Hippocampal formation (tissue), 2 donors: ENCODE data around the gene TMEM250.
A peak's percentile ranks its signal among the peaks of the same experiment; 100 is the strongest.

Experiments
- DNase-seq, 2 donors: peaks; one replicate each; lab custom pipeline; 2025; lab: John Stamatoyannopoulos, UW

Gene TMEM250

GRCh38 chr9:136093995-136094881 lies 24.4 kb downstream of the TMEM250 start:
- peak in 1 of 2 donors; percentile 27 for DNase-seq

GRCh38 chr9:136093346-136093986 lies 25.2 kb downstream of the TMEM250 start:
- DNase-seq, result no peak

DNA sequence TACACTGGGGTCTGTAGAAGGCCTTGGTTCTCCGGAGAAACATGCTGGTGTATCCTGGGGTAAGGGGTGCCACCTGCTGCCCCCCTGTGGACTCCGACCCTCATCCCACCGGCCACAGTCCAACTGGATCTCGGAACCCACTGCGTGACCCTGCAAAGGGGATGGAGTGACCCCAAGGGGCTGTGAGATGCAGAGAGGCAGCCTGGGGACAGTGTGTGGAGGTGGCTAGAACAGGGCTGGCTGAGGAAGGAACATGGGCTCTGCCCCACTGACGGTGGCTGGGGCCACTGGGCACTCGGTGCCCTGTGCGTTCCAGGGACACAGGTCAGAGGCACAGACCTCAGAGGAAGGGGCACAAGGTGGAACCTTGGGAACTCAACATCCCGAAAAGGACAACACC lies 25.9 kb downstream of the TMEM250 start:
- no peak for DNase-seq

- no peak for DNase-seq
Measured at GRCh38 chr9:136092353-136092650, 26.4 kb downstream of the TMEM250 start.

GRCh38 chr9:136091582-136092352 lies 26.9 kb downstream of the TMEM250 start:
- DNase-seq, result no peak

DNA sequence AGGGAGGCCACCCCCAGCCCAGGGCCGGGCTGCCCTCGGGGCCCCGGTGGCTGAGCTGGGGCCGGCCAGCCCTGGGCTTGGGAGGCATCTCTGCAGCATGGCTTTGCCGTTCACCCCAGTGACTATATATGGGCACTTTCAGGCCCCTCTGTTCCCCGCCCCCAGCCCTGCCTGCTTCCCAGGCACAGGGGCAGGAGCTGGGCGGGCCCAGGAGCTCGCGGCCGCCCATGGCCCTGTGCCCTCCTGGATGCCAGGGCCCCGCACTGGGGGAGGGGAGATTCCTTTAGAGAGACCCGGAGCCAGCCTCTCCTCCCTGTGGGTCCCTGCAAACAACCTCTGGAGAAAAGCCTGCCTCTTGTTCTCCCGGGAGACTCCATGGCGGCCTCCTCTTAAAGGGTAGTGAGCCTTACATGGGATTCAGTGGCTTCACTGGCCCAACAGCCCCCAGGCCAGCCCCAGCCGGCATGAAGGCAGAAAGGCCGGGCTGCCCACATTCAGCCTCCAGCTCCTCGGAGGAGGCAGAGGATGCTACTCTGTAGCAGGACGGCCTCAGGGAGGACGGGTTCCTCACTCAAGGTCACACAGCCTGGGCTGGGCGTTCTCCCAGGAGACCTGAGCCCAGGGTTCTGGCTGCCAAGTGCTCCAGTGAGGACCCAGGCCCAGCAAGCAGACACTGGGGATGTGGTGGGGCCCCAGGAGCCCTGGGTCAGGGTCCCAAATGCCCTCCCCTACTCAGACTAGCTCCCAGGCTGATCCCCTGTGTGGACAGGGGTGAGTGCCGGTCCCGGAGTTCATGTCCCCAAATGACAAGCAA lies 27.7 kb downstream of the TMEM250 start:
- DNase-seq, result no peak

- no peak for DNase-seq
Measured at GRCh38 chr9:136090056-136090735, 28.5 kb downstream of the TMEM250 start.

- DNase-seq, result peak in 1 of 2 donors; percentile 15
Measured at GRCh38 chr9:136089697-136090045, 29.0 kb downstream of the TMEM250 start.

GRCh38 chr9:136088939-136089696 lies 29.6 kb downstream of the TMEM250 start:
- DNase-seq, result peak in 1 of 2 donors; percentile 25

DNA sequence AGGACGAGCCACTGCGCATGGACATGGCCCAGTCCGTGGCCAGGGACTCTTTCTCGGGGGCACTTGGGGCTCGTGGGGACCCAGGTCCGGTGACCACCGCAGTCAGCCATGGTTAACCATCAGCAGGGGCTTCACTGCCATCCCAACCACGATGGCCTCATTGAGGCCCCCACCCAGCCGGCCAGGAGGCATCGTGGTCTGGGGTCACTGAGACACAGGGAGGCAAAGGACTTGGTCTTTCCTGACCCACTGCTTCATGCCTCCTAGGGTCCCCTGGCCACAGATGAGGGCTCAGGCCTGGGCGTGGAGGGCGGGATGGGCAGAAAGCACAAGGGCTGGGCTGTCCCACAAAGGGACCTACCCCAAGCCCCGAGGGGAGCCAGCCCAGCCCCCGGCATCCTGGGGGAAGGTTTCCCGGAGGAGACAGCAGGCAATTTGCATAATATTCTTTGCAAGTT lies 30.2 kb downstream of the TMEM250 start:
- no peak for DNase-seq

GRCh38 chr9:136087741-136088480 lies 30.8 kb downstream of the TMEM250 start:
- DNase-seq, result no peak

DNA sequence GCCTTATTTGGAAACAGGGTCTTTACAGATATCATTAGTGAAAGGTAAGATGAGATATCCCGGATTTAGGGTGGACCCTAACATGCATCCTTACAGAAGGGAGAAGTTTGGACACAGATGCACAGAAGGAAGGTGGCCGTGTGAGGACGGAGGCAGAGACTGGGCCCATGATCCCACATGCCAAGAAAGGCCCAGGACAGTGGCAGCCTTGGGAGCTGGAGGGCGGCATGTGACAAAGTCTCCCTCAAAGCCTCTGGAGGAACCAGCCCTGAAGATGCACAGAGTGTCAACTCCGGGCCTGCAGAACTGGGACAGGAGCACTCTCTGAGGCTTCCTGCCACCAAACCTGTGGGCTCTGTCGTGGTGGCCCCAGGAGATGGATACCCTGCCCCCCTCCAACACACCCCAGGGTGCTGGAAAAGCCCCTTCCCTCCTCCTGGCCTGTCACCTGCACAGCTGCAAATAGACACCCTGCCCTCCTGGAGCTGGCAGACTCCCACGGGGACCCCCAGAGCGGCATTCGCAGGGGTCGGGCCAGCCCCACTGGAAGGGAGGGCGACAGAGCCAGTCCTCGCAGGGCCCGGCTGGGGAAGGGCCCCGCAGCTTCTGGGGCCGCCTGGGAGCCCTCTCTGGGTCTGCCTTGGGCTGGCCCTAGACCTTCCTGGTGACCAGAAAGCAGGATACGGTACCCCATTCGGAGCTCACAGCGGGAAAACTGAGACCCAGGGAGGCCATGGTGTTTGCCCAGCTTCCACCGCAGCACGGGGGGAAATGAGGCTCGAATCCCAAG lies 31.5 kb downstream of the TMEM250 start:
- DNase-seq, result no peak

- DNase-seq, result peak in 1 of 2 donors; percentile 66
Measured at GRCh38 chr9:136086213-136086881, 32.3 kb downstream of the TMEM250 start.

- DNase-seq, result peak; percentile 85 to 88
Measured at GRCh38 chr9:136085815-136086212, 32.9 kb downstream of the TMEM250 start.

- no peak for DNase-seq
Measured at GRCh38 chr9:136084063-136084944, 34.4 kb downstream of the TMEM250 start.

DNA sequence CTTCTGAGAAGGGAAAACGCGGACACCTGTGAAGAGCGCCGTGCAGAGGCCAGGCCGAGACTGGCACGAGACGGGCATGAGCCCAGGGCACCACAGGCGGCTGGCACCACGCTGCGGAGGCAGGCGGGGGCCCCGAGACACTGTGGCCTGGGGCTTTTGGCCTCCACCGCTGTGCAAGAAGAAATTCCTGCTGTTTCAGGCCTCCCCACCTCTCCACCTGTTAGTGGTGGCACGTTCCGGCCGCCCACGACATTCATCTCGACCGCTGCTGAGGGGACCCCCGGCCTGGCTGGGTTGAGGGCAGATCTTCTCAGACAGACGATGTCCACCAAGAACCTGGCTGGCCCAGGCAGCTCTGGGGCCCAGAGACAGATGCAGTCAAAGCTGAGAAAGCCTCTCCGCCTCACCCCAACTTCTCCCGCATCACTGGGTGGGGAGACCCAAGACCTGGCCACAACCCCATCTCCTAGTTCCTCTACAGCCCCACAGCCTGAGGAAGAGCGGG lies 35.1 kb downstream of the TMEM250 start:
- no peak for DNase-seq
